Measurements from ENCODE around the gene HDAC7. TPM values are rescaled to one million over a fixed set of nuclear protein-coding genes. Genes with fewer than 3 reads are reported as not detected.
"Not testable (repeated sequence)": the region's sequence is repeated elsewhere in the genome, so short reads cannot be mapped to it uniquely, and the experiment has no call there.

HDAC7 gene
- total and polyA plus RNA-seq, 4 donors = 3.5 to 14.7 (median 7.2) TPM

DNA sequence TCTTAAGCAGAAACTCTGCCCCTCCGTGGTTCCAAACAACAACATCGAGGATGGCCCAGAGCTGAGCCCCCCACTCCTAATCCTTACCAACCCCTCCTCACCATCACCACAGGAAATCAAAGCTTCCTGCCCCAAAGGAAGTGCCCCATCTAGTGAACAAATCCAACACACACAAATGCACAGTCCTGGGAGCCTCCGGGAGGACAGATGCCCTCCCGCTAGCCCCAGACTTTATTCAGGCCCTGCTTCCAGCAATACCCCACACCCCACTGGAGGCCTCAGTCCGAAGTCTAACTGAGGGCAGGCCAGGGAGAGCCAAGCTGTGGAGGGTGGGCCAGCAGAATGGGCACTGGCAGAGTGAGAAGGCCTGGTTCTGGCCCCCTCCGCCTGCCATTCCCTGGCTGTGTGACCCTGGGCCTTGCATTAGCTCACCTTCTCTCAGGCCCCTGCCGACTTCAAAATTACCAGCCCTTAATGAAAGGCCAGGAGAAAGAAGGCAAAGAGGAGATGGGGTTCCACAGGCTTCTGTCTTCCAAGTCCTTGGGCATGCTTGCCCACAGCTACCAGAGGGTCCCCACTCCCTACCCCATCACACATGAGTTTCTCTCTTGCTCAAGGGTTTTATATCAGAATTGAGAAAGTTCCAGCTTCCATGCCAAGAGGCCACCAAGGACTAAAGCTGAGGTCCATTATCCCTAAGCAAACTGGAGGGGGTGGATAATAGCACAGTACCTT is 2.3 kb downstream of the HDAC7 start:
- 63% methylated on average over 7 of the region's 7 CpGs for WGBS
- no peak overlapping the region for H3K9ac ChIP-seq (ENCODE audit: low read depth in 1 of 2, low read length in 2 of 2)
- DNase-seq (ENCODE audit: low spot score) = no peak
- TF ChIP-seq, protein P1, sequence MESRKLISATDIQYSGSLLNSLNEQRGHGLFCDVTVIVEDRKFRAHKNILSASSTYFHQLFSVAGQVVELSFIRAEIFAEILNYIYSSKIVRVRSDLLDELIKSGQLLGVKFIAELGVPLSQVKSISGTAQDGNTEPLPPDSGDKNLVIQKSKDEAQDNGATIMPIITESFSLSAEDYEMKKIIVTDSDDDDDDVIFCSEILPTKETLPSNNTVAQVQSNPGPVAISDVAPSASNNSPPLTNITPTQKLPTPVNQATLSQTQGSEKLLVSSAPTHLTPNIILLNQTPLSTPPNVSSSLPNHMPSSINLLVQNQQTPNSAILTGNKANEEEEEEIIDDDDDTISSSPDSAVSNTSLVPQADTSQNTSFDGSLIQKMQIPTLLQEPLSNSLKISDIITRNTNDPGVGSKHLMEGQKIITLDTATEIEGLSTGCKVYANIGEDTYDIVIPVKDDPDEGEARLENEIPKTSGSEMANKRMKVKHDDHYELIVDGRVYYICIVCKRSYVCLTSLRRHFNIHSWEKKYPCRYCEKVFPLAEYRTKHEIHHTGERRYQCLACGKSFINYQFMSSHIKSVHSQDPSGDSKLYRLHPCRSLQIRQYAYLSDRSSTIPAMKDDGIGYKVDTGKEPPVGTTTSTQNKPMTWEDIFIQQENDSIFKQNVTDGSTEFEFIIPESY (IDR thresholded peaks at IDR 0.05) = no peak
- TF ChIP-seq EGR1 (IDR thresholded peaks at IDR 0.05; ENCODE audit: low read depth in 2 of 2) = no peak
- TF ChIP-seq, protein P2, sequence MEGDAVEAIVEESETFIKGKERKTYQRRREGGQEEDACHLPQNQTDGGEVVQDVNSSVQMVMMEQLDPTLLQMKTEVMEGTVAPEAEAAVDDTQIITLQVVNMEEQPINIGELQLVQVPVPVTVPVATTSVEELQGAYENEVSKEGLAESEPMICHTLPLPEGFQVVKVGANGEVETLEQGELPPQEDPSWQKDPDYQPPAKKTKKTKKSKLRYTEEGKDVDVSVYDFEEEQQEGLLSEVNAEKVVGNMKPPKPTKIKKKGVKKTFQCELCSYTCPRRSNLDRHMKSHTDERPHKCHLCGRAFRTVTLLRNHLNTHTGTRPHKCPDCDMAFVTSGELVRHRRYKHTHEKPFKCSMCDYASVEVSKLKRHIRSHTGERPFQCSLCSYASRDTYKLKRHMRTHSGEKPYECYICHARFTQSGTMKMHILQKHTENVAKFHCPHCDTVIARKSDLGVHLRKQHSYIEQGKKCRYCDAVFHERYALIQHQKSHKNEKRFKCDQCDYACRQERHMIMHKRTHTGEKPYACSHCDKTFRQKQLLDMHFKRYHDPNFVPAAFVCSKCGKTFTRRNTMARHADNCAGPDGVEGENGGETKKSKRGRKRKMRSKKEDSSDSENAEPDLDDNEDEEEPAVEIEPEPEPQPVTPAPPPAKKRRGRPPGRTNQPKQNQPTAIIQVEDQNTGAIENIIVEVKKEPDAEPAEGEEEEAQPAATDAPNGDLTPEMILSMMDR (IDR thresholded peaks at IDR 0.05; ENCODE audit: low read depth, low read length, missing input control) = peak; percentile 7
- no peak for TF ChIP-seq GABPA (IDR thresholded peaks at IDR 0.05 in 1 of 2, conservative IDR thresholded peaks at IDR 0.05 in 1 of 2)
- peak; percentile 11 for TF ChIP-seq NR2F2 (IDR thresholded peaks at IDR 0.05)
- no peak for TF ChIP-seq RAD21 (IDR thresholded peaks at IDR 0.05)
- peak overlapping the region; percentile 80 for H3K27ac ChIP-seq (ENCODE audit: low read depth in 1 of 2, low read length in 2 of 2)
- no peaks in the 10 kb centered on the region for H3K9me3 ChIP-seq (ENCODE audit: control insufficient read depth in 4 of 4, low read length in 3 of 4)
- H3K36me3 ChIP-seq (ENCODE audit: control insufficient read depth in 4 of 4, insufficient read depth in 3 of 4, low read depth in 1 of 4, low read length in 3 of 4) = no peaks in the 10 kb centered on the region
- H3K4me3 ChIP-seq (ENCODE audit: low read depth in 1 of 3, low read length in 3 of 3) = no peak overlapping the region
- peaks cover 0 to 33% (median 5%) of the 10 kb centered on the region in 4 donors for H3K4me1 ChIP-seq (ENCODE audit: control insufficient read depth in 4 of 4, insufficient read depth in 4 of 4, low read length in 3 of 4)
- no peaks in the 10 kb centered on the region for H3K27me3 ChIP-seq (ENCODE audit: control insufficient read depth in 4 of 4, insufficient read depth in 4 of 4, low read length in 3 of 4)

DNA sequence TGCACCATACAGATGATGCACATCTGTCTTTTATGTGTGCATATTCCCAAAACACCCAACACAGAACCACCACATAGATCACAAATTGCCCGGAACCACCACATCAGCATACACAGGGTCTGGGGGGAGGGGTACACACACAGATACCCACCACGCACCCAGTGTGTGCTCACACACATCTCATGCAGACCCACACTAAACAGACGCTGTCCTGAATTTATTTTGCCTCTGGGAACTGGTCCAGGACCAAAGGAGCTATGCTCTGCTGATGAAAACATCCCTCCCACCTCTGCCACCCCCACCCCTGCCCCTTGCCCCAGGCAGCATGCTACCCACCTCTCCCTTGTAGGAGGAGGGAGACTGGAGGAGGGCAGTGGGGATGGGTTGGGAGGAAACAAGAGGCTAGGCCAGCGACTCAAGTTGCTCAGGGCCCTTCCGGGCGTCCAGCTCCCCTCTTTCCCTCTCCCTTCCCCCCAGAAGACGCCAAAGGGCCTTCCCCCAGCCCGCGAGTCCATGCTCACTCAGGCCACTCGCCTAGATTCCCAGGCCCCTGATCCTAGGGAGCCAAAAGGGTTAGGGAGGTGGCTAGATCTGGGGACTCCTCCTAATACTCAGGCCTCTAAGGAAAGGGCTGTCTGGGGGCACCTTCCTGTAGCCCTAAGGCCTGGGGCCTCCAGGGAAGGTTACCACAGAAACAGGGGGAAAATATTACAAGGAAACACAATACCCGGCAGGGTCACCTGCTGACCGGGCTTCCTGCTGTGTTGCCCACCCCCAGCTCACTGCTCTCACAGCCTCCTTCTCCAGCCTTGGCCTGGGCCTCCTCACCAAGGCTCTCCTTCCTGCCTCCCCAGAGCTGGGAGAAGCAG is 3.1 kb downstream of the HDAC7 start:
- peak overlapping the region; percentile 54 to 80 for H3K27ac ChIP-seq (ENCODE audit: low read depth in 1 of 2, low read length in 2 of 2)
- no peaks in the 10 kb centered on the region for H3K27me3 ChIP-seq (ENCODE audit: control insufficient read depth in 4 of 4, insufficient read depth in 4 of 4, low read length in 3 of 4)
- no peak for TF ChIP-seq HNF4G (IDR thresholded peaks at IDR 0.05)
- TF ChIP-seq TAF1 (conservative IDR thresholded peaks at IDR 0.05) = no peak
- peak; percentile 63 for TF ChIP-seq NR2F2 (IDR thresholded peaks at IDR 0.05)
- H3K4me1 ChIP-seq (ENCODE audit: control insufficient read depth in 4 of 4, insufficient read depth in 4 of 4, low read length in 3 of 4) = peaks cover 2 to 30% (median 5%) of the 10 kb centered on the region in 4 donors
- WGBS = 64% methylated on average over 12 of the region's 12 CpGs
- H3K36me3 ChIP-seq (ENCODE audit: control insufficient read depth in 4 of 4, insufficient read depth in 3 of 4, low read depth in 1 of 4, low read length in 3 of 4) = no peaks in the 10 kb centered on the region
- H3K9ac ChIP-seq (ENCODE audit: low read depth in 1 of 2, low read length in 2 of 2) = peak overlapping the region in 1 of 2 donors; percentile 15
- no peak overlapping the region for H3K4me3 ChIP-seq (ENCODE audit: low read depth in 1 of 3, low read length in 3 of 3)
- H3K9me3 ChIP-seq (ENCODE audit: control insufficient read depth in 4 of 4, low read length in 3 of 4) = no peaks in the 10 kb centered on the region
- DNase-seq (ENCODE audit: low spot score) = no peak

DNA sequence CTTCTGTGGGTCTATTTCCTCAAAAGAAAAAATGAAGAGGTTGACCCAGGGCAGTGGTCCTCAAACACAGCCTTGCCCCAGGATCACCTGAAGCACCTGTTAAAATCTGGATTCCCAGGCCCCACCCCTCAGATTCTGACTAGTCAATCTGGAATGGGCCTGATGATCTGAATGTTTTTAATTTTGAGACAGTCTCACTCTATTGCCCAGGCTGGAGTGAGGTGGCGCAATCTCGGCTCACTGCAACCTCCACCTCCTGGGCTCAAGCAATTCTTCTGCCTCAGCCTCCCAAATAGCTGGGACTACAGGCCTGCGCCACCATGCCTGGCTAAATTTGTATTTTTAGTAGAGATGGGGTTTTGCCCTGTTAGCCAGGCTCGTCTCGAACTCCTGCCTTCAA is 4.3 kb downstream of the HDAC7 start:
- not testable (repeated sequence) for H3K9ac ChIP-seq (ENCODE audit: low read depth in 1 of 2, low read length in 2 of 2); H3K36me3 ChIP-seq (ENCODE audit: control insufficient read depth in 4 of 4, insufficient read depth in 3 of 4, low read depth in 1 of 4, low read length in 3 of 4); DNase-seq (ENCODE audit: low spot score); H3K27me3 ChIP-seq (ENCODE audit: control insufficient read depth in 4 of 4, insufficient read depth in 4 of 4, low read length in 3 of 4); H3K27ac ChIP-seq (ENCODE audit: low read depth in 1 of 2, low read length in 2 of 2); H3K9me3 ChIP-seq (ENCODE audit: control insufficient read depth in 4 of 4, low read length in 3 of 4); H3K4me3 ChIP-seq (ENCODE audit: low read depth in 1 of 3, low read length in 3 of 3)
- peaks cover 2 to 29% (median 9%) of the 10 kb centered on the region in 4 donors for H3K4me1 ChIP-seq (ENCODE audit: control insufficient read depth in 4 of 4, insufficient read depth in 4 of 4, low read length in 3 of 4)
- WGBS = 90% methylated on average over 5 of the region's 5 CpGs

Data from liver (tissue), 9 donors.